ENCODE data around the gene STXBP1.

DNA sequence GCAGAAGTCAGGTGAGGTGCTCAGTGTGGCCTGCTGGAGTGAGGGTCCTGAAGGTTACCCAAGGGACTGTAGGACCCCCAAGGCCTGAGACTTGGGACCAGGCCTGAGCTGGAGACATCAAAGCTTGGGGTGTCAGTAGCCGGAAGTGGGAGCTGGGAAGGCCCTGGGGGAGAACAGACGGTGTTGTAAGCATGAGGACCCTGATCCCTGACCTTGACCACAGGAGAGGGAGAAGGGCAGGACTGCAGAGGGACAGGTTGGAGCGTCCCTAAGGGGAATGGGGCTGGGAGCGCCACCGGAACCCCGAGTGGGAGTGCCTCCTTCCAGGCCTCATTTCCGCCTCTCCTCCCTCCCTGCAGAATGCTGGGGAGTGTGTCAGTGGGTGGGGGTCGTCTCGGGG is 104.3 kb downstream of the STXBP1 start:
- TF ChIP-seq POLR2A (IDR thresholded peaks at IDR 0.05) (no peak), CTCF (IDR thresholded peaks at IDR 0.05) (no peak)

All from esophagus squamous epithelium (tissue), 4 donors.